SK-N-MC (cell line): ENCODE data around the gene ACBD3.

Experiments used
- EZH2 ChIP-seq: fragments of 200-600 bp; sonication (generic); IDR thresholded peaks from one replicate; pipeline ENCODE4 v1.6.1; 2017; ENCODE audit warnings: antibody characterized with exemption
- POLR2AphosphoS5 ChIP-seq: IDR thresholded peaks from 2 replicates; pipeline ENCODE4 v1.6.1; 2012; ENCODE audit warnings: mild to moderate bottlenecking, low read depth, low read length, borderline replicate concordance

DNA sequence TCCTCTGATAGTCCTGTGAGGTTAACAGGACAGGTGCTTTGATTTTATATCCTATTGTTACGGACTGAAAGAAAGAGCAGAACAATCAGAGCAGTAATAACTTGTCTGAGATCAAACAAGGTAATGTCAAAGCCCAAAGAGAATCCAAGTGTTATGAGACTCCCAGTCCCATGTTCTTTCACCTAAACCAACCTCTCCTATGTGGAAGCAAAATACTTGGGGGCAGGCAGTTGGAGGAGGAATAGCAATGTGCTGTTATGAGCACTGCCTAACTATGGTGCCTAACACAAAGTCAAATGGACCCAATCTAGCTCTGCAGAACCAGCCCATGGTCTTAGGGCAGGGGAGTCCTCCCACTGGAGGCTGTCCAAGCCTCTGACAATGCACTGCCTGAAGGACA, 28.1 kb downstream of the ACBD3 start:
- TF ChIP-seq EZH2 (no peak), POLR2AphosphoS5 (no peak)
